GM15510 (cell line): ENCODE data around the gene TAF5.
A peak's percentile ranks its signal among the peaks of the same experiment; 100 is the strongest.

Experiments
- POLR2A ChIP-seq: IDR thresholded peaks from 3 replicates; pipeline ENCODE4 v1.6.1; 2011; ENCODE audit warnings: borderline replicate concordance; ENCODE audit not compliant: insufficient read length; ENCODE audit errors: extremely low read depth

The TAF5 gene

DNA sequence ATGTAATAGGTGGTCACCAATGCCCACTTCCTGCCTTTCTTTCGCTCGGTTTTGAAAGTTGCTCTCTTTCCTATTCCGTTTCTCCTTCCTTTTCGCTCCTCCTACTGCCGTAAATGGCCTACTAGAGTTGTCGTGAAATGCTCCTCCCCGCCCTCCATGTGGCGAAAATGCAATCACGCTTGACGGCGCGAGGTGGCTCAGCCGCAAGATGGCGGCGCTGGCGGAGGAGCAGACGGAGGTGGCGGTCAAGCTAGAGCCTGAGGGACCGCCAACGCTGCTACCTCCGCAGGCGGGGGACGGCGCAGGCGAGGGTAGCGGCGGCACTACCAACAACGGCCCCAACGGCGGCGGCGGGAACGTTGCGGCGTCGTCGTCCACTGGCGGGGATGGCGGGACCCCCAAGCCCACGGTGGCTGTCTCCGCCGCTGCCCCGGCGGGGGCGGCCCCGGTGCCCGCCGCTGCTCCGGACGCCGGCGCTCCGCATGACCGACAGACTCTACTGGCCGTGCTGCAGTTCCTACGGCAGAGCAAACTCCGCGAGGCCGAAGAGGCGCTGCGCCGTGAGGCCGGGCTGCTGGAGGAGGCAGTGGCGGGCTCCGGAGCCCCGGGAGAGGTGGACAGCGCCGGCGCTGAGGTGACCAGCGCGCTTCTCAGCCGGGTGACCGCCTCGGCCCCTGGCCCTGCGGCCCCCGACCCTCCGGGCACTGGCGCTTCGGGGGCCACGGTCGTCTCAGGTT, at the start of gene TAF5:
TSS of gene TAF5 (plus strand) at position 195 of the 737 bp plus-strand sequence. CDS start at position 209, 14 bp downstream.
- peak; percentile 94 for TF ChIP-seq POLR2A

DNA sequence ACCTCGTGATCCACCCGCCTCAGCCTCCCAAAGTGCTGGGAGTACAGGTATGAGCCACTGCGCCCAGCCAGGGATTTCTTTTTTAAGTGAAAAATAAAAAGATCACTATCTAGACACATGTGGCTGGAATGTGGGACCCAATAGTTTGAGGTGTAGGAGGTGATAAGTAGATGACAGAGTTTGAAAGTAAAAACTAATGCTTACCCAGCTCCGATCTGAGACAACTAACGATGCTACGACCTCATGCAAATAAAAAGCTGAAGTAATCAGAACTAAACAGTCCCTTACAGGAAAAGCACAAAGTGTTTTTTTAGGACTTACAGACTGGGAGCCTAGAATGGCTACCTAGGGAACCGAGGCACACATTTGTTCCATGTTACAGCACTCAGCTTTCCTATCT, 39.9 kb upstream of the TAF5 start:
- no peak for TF ChIP-seq POLR2A

DNA sequence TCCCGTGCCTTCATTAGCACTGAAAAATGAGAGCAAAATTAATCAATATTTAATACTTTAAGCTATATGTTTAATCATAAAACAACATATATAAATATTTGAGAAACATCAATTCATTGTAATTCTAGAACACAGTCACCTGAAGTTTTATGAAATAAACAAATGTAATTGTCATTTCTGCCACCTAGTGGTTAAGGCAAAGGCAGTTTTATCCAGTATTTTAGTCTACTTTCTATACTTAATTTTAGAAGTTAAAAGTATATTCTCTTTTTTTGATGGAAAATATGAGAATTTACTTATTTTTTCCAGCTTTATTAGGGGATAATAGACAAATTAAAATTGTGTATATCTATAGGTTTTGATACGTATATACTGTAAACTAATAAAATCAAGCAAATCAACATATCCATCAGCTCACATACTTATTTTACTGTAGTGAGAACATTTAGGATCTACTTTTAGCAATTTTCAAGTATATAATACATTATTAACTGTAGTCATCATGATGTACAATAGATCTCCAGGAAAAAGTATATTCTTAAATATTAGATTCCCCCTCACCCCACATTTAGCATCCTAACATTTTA, 33.7 kb upstream of the TAF5 start:
- no peak for TF ChIP-seq POLR2A

DNA sequence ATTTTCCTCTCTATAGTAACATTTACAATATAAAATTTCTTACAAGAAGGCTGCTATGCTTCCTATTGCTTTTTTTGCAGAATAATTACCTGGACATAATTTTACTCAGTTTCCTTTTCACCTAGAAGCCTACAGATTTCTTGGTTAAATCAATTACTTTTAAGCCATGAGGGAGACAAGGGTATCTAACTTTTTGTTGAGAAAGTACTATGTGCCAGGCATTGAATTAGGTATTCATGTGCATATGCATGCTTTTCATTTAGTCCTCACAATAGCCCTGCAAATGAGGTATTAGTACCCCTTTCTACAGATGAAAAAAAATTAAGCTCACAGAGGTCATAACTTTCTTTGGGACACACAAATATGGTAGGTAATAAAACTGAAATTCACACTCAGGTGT, 33.2 kb upstream of the TAF5 start:
- TF ChIP-seq POLR2A, result no peak

DNA sequence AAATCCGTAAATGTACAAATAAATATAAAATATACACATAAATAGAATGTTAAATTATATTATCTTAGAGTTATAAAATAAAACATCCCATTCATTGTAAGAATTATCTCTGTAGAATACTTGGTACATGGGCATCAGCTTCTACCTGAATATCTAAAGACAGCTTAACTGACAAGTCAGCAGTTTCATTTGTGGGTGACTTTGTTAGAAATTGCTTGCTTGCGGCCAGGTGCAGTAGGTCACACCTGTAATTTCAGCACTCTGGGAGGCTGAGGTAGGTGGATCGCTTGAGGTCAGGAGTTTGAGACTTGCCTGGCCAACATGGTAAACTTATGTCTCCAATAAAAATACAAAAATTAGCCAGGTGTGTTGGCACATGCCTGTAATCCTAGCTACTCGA, 31.4 kb upstream of the TAF5 start:
- TF ChIP-seq POLR2A, result no peak

DNA sequence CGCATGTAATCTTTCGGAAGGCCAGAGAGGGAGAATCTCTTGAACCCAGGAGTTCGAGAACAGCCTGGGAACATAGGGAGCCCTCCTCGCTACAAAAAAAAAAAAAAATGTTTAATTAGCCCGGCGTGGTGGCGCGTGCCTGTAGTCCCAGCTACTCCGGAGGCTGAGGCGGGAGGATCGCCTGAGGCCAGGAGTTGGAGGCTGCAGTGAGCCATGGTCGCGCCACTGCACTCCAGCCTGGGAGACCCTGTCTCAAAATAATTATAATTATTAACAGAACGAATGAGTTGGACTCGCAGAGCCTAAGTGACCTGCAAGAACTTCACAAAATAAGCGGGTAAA, 17.6 kb upstream of the TAF5 start:
- no peak for TF ChIP-seq POLR2A

DNA sequence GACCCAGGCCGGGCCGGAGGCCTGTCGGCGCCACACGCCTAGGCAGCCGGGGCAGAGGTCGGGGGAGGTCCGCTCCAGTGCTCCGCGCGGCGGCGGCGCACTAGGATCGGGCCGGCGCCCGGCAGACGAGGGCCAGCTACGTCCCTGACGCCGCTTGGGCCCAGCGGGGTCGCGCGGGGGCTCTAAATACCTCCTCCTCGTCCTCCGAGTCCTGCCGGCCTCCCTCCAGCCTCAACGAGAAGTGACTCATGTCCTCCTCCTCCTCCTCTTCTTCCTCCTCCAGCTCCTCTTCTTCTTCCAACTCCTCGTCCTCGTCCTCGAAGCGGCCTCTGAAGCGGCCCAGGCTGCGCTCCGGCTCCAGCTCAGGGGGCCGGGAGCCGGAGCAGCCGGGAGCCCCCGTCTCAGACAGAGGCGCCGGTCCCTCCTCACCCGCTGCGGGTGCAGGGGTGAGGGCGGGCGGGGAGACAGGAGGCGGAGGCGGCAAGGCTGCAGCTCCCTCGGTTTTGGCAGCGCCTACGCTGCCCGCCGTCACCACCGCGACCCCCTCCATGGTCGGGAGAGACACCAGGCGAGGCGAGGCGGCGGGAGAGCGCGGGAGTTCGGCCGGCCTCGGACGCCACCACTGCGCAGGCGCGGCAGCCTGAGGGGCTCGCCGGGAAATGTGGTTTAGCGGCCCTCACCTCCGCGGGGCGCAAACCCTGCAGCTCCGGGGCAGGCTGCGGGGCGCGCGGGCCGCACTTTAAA, 17.1 kb upstream of the TAF5 start, which contains the start of gene PCGF6:
TSS of gene PCGF6 (minus strand) at position 624 of the 744 bp plus-strand sequence. CDS start at position 550, 74 bp downstream.
- peak; percentile 71 for TF ChIP-seq POLR2A

DNA sequence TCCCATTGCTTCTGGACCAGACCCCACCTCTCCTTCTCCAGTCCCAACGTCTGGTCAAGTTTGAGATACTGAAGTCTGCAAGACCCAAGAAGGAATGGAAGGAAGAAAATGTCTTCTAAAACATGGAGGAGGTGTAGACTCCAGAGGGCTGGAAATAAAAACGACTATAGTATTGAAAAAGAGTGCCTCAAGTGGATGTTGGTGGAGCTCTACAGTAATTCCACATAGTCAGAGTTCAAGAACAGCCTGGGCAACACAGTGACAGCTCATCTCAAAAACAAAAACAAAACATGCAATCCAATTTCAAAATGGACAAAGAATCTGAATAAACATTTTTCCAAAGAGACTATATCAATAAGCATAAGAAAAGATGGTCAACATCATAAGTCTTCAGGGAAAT, 14.5 kb upstream of the TAF5 start:
- no peak for TF ChIP-seq POLR2A

DNA sequence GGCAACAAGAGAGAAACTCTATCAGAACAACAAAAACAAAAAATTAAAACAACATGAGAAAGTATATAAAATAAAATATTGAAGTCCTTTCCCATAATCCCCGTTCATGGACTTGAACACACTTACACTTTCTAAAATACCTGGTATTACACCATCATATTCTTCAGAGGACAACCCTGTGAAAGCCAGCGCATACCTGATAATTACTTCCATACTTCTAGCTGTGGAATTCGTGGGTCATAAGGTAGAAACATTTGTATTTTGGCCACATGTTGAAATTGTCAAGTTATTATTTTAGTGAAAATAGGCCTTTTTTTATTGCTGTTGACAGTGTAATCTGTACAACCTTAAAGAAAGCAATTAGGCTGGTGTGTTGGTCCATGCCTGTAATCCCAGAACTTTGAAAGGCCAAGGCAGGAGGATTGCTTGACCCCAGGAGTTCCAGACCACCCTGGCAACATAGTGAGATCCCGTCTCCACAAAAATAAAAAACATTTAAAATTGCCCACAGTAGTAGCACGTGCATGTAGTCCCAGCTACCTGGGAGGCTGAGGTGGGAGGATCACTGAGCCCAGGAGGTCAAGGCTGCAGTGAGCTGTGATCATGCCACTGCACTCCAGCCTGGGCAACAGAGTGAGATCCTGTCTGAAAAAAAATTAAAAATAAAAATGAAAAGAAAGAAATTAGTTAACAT, 11.7 kb upstream of the TAF5 start:
- no peak for TF ChIP-seq POLR2A

DNA sequence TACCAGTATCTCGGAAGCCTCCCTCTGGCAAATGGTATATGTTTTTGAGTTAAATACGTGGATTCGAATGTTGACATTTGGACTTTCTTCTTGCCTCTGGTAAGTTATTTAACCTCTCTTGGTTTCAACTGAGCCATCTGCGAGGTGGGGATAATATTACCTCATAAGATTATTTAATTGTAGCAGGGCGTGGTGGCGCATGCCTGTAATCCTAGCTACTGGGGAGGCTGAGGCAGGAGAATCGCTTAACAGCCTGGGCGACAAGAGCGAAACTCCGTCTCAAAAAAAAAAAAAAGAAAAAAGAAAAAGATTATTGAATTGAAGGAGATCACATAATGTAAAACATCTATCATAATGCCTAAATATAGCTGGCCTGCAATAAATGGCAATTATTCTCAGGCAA, 396 bp upstream of the TAF5 start:
- TF ChIP-seq POLR2A, result no peak

DNA sequence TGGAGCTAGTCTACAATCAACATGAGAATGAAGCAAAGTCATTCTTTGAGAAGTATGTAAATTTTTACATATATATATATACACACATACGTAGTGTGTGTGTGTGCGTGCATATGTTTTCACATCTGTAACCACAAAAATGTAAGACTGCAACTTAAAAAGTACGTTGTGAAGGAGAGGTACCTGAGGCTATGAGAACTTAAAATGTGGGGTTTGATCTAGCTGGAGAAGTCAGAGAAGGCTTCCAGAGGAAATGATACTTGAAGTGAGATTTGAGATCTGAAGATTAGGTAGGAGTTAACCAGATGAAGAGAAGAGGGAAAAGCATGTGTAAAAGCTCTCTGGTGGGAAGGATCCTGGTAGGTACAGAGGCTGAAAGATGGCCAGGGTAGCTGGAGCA, 5.8 kb downstream of the TAF5 start:
- TF ChIP-seq POLR2A, result no peak

DNA sequence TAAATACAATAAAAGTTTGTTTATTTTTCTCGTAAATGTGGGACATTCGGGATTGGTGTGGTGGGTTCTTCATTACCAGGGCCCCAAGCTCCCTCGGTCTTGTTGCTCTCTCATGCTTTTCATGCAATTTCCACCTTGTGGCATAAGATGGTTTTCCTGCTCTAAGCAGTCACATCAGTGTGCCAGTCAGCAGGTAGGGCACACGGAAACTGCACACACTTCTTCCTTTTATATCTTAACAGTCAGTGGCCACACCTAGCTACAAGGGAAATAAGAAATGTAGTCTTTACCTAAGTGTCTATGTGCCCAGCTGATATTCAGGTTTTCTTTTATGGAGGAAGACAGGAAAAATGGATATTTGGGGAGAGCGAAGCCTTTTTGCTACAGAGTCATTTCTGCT, 6.5 kb downstream of the TAF5 start:
- TF ChIP-seq POLR2A, result no peak

DNA sequence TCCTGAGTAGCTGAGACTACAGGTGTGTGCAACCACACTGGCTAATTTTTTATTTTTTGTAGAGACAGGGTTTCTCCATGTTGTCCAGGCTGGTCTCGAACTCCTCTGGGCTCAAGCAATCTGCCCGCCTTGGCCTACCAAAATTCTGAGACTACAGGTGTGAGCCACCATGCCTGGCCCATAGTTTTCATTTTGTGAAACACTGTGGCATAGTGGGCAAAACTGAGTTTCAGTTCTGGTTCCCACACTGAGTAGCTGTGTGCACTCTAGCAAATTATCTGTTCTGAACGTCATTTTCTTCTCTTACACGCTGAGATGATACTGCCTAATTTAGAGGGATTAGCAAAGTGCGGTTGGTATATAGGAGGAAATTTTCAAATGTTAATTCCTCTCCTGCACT, 15.0 kb downstream of the TAF5 start:
- TF ChIP-seq POLR2A, result no peak

DNA sequence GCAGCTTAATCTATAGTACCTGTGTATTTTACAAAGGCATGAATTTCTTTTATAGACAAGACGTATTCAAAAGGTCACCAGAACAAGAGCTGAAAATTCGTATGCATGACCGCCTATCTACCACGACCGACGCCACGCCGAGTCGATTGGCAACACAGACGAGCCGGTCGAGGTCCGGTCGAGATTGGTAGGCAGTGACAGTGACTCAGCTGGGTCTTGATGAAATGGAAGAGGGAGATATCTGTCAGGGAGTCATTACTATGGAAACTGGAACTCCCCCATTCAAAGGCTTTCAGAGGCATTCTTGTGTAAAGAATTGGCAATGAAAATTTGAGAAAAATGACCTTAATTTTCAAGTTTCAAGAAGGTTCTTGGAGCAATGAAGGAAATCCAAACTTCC, 26.4 kb downstream of the TAF5 start:
- no peak for TF ChIP-seq POLR2A

DNA sequence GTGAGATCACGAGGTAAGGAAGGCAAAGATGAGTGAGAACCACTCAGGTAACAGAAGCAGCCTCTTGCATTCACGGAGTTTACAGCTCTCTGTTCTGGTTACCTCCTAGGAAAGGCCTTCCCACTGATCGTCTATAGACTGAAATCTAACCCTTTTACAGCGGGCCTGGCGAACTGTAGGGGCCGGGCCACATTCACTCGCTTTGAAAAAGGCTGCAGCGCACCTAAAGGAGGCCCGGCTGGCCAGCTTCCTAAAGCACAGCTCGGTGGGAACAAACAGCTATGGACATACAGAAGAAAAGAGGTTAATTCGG, 27.9 kb downstream of the TAF5 start:
- TF ChIP-seq POLR2A, result no peak
